Testis (tissue), 3 donors: ENCODE data around the gene CISD3. TPM values are rescaled to one million over a fixed set of nuclear protein-coding genes. Genes with fewer than 3 reads are reported as not detected.

Experiments
- DNase-seq: peaks from one replicate; pipeline ENCODE4 v3.0.0-alpha.2; 2019
- H3K27ac ChIP-seq, 2 donors: fragments of 200-600 bp; sonication (generic); one replicate each; pipeline ENCODE4 v1.5.1; 2019
- H3K27me3 ChIP-seq: fragments of 200-600 bp; sonication (generic); one replicate; pipeline ENCODE4 v1.5.1; 2019
- H3K36me3 ChIP-seq: fragments of 200-600 bp; sonication (generic); one replicate; pipeline ENCODE4 v1.5.1; 2017; ENCODE audit warnings: low read depth; ENCODE audit errors: missing control alignments
- H3K4me1 ChIP-seq: fragments of 200-600 bp; sonication (generic); one replicate; pipeline ENCODE4 v1.5.1; 2019
- H3K4me3 ChIP-seq, 2 donors: fragments of 200-600 bp; sonication (generic); one replicate each; pipeline ENCODE4 v1.5.1; 2017 to 2019
- H3K9me3 ChIP-seq: fragments of 200-600 bp; sonication (generic); one replicate; pipeline ENCODE4 v1.5.1; 2017
- CTCF ChIP-seq, 3 experiments: fragments of 450-650 bp in 2 of 3; fragments of 200-600 bp in 1 of 3; sonication (generic) in 1 of 3; IDR thresholded peaks; one replicate each; pipeline ENCODE4 v1.5.1; 2016 to 2019; ENCODE audit warnings: antibody characterized with exemption in 3 of 3, mild to moderate bottlenecking in 2 of 3, moderate library complexity in 1 of 3
- POLR2A ChIP-seq: fragments of 450-650 bp; IDR thresholded peaks from one replicate; pipeline ENCODE4 v1.6.1; 2017; ENCODE audit warnings: antibody characterized with exemption, mild to moderate bottlenecking, moderate library complexity
- WGBS, 2 donors: methylation state at CpG; one replicate each; pipeline ENCODE4 v1.1.5; 2018; 5-methylcytosine and 5-hydroxymethylcytosine counted together
- intact Hi-C: fragments of 100-400 bp; cut with DNase I; formaldehyde crosslinking; loops from one replicate; pipeline ENCODE4 v1.15.1; 2023; ENCODE audit warnings: low total_unique reads
- polyA plus RNA-seq: library from polyadenylated mRNA; stranded (reverse); fragments of 350-450 nt; fragmentation: Illumina TruSeq; extraction: RNeasy Lipid Tissue Mini Kit (QIAGEN cat#74804); gene quantifications from one replicate; pipeline ENCODE4 v1.2.3, GENCODE V29; 2014; ENCODE audit warnings: low read depth, low replicate concordance; ENCODE audit not compliant: insufficient read depth
- total RNA-seq, 2 donors: library from RNA; depleted of rRNA; stranded (reverse); fragments of >200 nt; gene quantifications; one replicate each; pipeline ENCODE4 v1.2.3, GENCODE V29; 2016

Gene CISD3
- total and polyA plus RNA-seq, 3 donors from 2014 or later: 13.9 to 25.7 (median 14.3) TPM

GRCh38 chr17:38690386-38690785 lies 39.8 kb upstream of the CISD3 start:
- Histone ChIP-seq H3K36me3 (no peaks in the 10 kb centered on the region), H3K9me3 (no peaks in the 10 kb centered on the region), H3K27ac (no peak overlapping the region), H3K27me3 (no peaks in the 10 kb centered on the region), H3K4me1 (peaks cover 14% of the 10 kb centered on the region), H3K4me3 (no peak overlapping the region)
- TF ChIP-seq CTCF (IDR thresholded peaks at IDR 0.05): no peak
- TF ChIP-seq POLR2A: no peak
- intact Hi-C loops: no loop called here
- DNase-seq: no peak
- 94 to 95% methylated on average over 4 of the region's 4 CpGs for WGBS, 2 donors

- Histone ChIP-seq H3K4me3 (no peak overlapping the region), H3K9me3 (no peaks in the 10 kb centered on the region), H3K27ac (no peak overlapping the region), H3K27me3 (no peaks in the 10 kb centered on the region), H3K36me3 (no peaks in the 10 kb centered on the region), H3K4me1 (peaks cover 14% of the 10 kb centered on the region)
- TF ChIP-seq CTCF (IDR thresholded peaks at IDR 0.05): no peak
- TF ChIP-seq POLR2A: no peak
- no peak for DNase-seq
- intact Hi-C loops: no loop called here
- WGBS, 2 donors: 89 to 96% methylated on average over 4 of the region's 4 CpGs
These were observed 39.0 kb upstream of the CISD3 start for GRCh38 chr17:38691154-38691553.

GRCh38 chr17:38693700-38694329 lies 36.3 kb upstream of the CISD3 start:
- 30 to 36% methylated on average over 12 of the region's 12 CpGs for WGBS, 2 donors
- peak overlapping the region; percentile 44 to 80 for H3K27ac ChIP-seq
- no peak overlapping the region for H3K4me3 ChIP-seq
- H3K9me3 ChIP-seq: no peaks in the 10 kb centered on the region
- no peaks in the 10 kb centered on the region for H3K36me3 ChIP-seq
- intact Hi-C loops: no loop called here
- H3K4me1 ChIP-seq: peaks cover 14% of the 10 kb centered on the region
- DNase-seq: peak; percentile 95
- no peaks in the 10 kb centered on the region for H3K27me3 ChIP-seq
- TF ChIP-seq POLR2A (no peak), CTCF (IDR thresholded peaks at IDR 0.05) (no peak)

- Histone ChIP-seq H3K9me3 (no peaks in the 10 kb centered on the region), H3K27me3 (no peaks in the 10 kb centered on the region), H3K36me3 (no peaks in the 10 kb centered on the region), H3K4me3 (no peak overlapping the region), H3K4me1 (peaks cover 29% of the 10 kb centered on the region), H3K27ac (no peak overlapping the region)
- TF ChIP-seq CTCF (IDR thresholded peaks at IDR 0.05) (no peak), POLR2A (no peak)
- no peak for DNase-seq
- intact Hi-C loops: no loop called here
- WGBS, 2 donors: 90 to 95% methylated on average over 4 of the region's 4 CpGs
These were observed 32.9 kb upstream of the CISD3 start for GRCh38 chr17:38697061-38697820.
